ENCODE measurements around the gene LRP11.
A peak's percentile ranks its signal among the peaks of the same experiment; 100 is the strongest.
"Not testable (repeated sequence)": the region's sequence is repeated elsewhere in the genome, so short reads cannot be mapped to it uniquely, and the experiment has no call there.

Gene LRP11

GRCh38 chr6:149869275-149869892 lies 5.2 kb upstream of the LRP11 start:
- H3K4me3 ChIP-seq (ENCODE audit: low read depth, low read length) = no peak overlapping the region

GRCh38 chr6:149867876-149868640 lies 3.9 kb upstream of the LRP11 start:
- no peak overlapping the region for H3K4me3 ChIP-seq (ENCODE audit: low read depth, low read length)

- H3K4me3 ChIP-seq (ENCODE audit: low read depth, low read length) = peak overlapping the region; percentile 48
These were observed 698 bp upstream of the LRP11 start for GRCh38 chr6:149864578-149865535.

- H3K4me3 ChIP-seq (ENCODE audit: low read depth, low read length) = peak overlapping the region; percentile 65
These were observed 1.0 kb downstream of the LRP11 start for GRCh38 chr6:149862922-149863697.

GRCh38 chr6:149862424-149862738 lies 1.8 kb downstream of the LRP11 start:
- not testable (repeated sequence) for H3K4me3 ChIP-seq (ENCODE audit: low read depth, low read length)

GRCh38 chr6:149861603-149862423 lies 2.3 kb downstream of the LRP11 start:
- no peak overlapping the region for H3K4me3 ChIP-seq (ENCODE audit: low read depth, low read length)

GRCh38 chr6:149860834-149861602 lies 3.1 kb downstream of the LRP11 start:
- H3K4me3 ChIP-seq (ENCODE audit: low read depth, low read length) = no peak overlapping the region

GRCh38 chr6:149860513-149860833 lies 3.7 kb downstream of the LRP11 start:
- H3K4me3 ChIP-seq (ENCODE audit: low read depth, low read length) = no peak overlapping the region

- H3K4me3 ChIP-seq (ENCODE audit: low read depth, low read length) = no peak overlapping the region
These were observed 4.2 kb downstream of the LRP11 start for GRCh38 chr6:149859938-149860337.

- no peak overlapping the region for H3K4me3 ChIP-seq (ENCODE audit: low read depth, low read length)
These were observed 4.8 kb downstream of the LRP11 start for GRCh38 chr6:149859368-149859767.

- H3K4me3 ChIP-seq (ENCODE audit: low read depth, low read length) = no peak overlapping the region
These were observed 6.6 kb downstream of the LRP11 start for GRCh38 chr6:149857541-149857940.

GRCh38 chr6:149856256-149856994 lies 7.7 kb downstream of the LRP11 start:
- H3K4me3 ChIP-seq (ENCODE audit: low read depth, low read length) = no peak overlapping the region

GRCh38 chr6:149855741-149856140 lies 8.4 kb downstream of the LRP11 start:
- H3K4me3 ChIP-seq (ENCODE audit: low read depth, low read length) = no peak overlapping the region

GRCh38 chr6:149855040-149855654 lies 9.0 kb downstream of the LRP11 start:
- no peak overlapping the region for H3K4me3 ChIP-seq (ENCODE audit: low read depth, low read length)

GRCh38 chr6:149854532-149854931 lies 9.6 kb downstream of the LRP11 start:
- H3K4me3 ChIP-seq (ENCODE audit: low read depth, low read length) = no peak overlapping the region

- H3K4me3 ChIP-seq (ENCODE audit: low read depth, low read length) = not testable (repeated sequence)
These were observed 10.1 kb downstream of the LRP11 start for GRCh38 chr6:149854017-149854416.

- H3K4me3 ChIP-seq (ENCODE audit: low read depth, low read length) = no peak overlapping the region
These were observed 11.3 kb downstream of the LRP11 start for GRCh38 chr6:149852881-149853280.

GRCh38 chr6:149852180-149852579 lies 12.0 kb downstream of the LRP11 start:
- H3K4me3 ChIP-seq (ENCODE audit: low read depth, low read length) = no peak overlapping the region

Measured in iPS-11a (cell line).